Muscle of back (tissue), 11 donors: Measurements from ENCODE around the gene WWOX. TPM values are rescaled to one million over a fixed set of nuclear protein-coding genes. Genes with fewer than 3 reads are reported as not detected.

Experiments
- DNase-seq, 3 donors: peaks; one replicate each; pipeline versions ENCODE4 v3.0.0 to v3.0.0-alpha.2; 2013
- polyA plus RNA-seq, 10 donors: library from polyadenylated mRNA; unstranded; fragments of 120-200 nt; gene quantifications; one replicate each; pipeline ENCODE4 v1.2.1, GENCODE V29; 2013; ENCODE audit not compliant: insufficient read length in 10 of 10

Gene WWOX
- polyA plus RNA-seq, 10 donors: 7.8 to 14.7 (median 12.8) TPM

GRCh38 chr16:78605548-78606101 is 506.2 kb downstream of the WWOX start:
- DNase-seq: no peak

GRCh38 chr16:78606545-78606944 is 507.1 kb downstream of the WWOX start:
- DNase-seq: no peak

- no peak for DNase-seq
Observed at GRCh38 chr16:78607022-78607421, 507.6 kb downstream of the WWOX start.

- no peak for DNase-seq
Observed at GRCh38 chr16:78607465-78607864, 508.0 kb downstream of the WWOX start.

GRCh38 chr16:78608305-78608776 is 508.9 kb downstream of the WWOX start:
- no peak for DNase-seq

GRCh38 chr16:78609402-78610274 is 510.2 kb downstream of the WWOX start:
- no peak for DNase-seq

GRCh38 chr16:78611318-78611717 is 511.9 kb downstream of the WWOX start:
- DNase-seq: peak in 1 of 3 donors; percentile 41

- DNase-seq: no peak
Observed at GRCh38 chr16:78619811-78620210, 520.4 kb downstream of the WWOX start.

- no peak for DNase-seq
Observed at GRCh38 chr16:78620291-78620690, 520.8 kb downstream of the WWOX start.

GRCh38 chr16:78623796-78624195 is 524.3 kb downstream of the WWOX start:
- DNase-seq: no peak

- peak in 1 of 3 donors; percentile 30 for DNase-seq
Observed at GRCh38 chr16:78624366-78624765, 524.9 kb downstream of the WWOX start.

- peak in 1 of 3 donors; percentile 48 for DNase-seq
Observed at GRCh38 chr16:78628461-78629045, 529.1 kb downstream of the WWOX start.

- DNase-seq: no peak
Observed at GRCh38 chr16:78629173-78629572, 529.7 kb downstream of the WWOX start.

GRCh38 chr16:78630102-78630501 is 530.6 kb downstream of the WWOX start:
- DNase-seq: no peak

GRCh38 chr16:78633551-78633950 is 534.1 kb downstream of the WWOX start:
- no peak for DNase-seq

GRCh38 chr16:78635807-78636206 is 536.4 kb downstream of the WWOX start:
- DNase-seq: no peak

GRCh38 chr16:78638371-78638770 is 538.9 kb downstream of the WWOX start:
- no peak for DNase-seq

GRCh38 chr16:78639775-78640174 is 540.3 kb downstream of the WWOX start:
- no peak for DNase-seq

GRCh38 chr16:78640886-78641285 is 541.4 kb downstream of the WWOX start:
- DNase-seq: no peak

- no peak for DNase-seq
Observed at GRCh38 chr16:78641433-78641832, 542.0 kb downstream of the WWOX start.

- no peak for DNase-seq
Observed at GRCh38 chr16:78642621-78643285, 543.3 kb downstream of the WWOX start.

GRCh38 chr16:78645657-78646056 is 546.2 kb downstream of the WWOX start:
- DNase-seq: peak in 1 of 3 donors; percentile 60
